ENCODE data around the gene RPS28. TPM values are rescaled to one million over a fixed set of nuclear protein-coding genes. Genes with fewer than 3 reads are reported as not detected.
"Not testable (repeated sequence)": the region's sequence is repeated elsewhere in the genome, so short reads cannot be mapped to it uniquely, and the experiment has no call there.

The RPS28 gene
- total RNA-seq, 1 experiment from 2014 or later = 1,301 TPM

- H3K36me3 ChIP-seq (ENCODE audit: insufficient read depth, low read length, poor library complexity, severe bottlenecking) = no peaks in the 10 kb centered on the region
- peaks cover 15% of the 10 kb centered on the region for H3K27me3 ChIP-seq (replicated peaks; ENCODE audit: insufficient read depth, low read depth, low read length, poor library complexity)
- H3K4me1 ChIP-seq (ENCODE audit: insufficient read depth, low read length, poor library complexity, severe bottlenecking) = no peaks in the 10 kb centered on the region
- no TSS peak for BruUV-seq (replicated peaks)
- no peak overlapping the region for H3K4me3 ChIP-seq (ENCODE audit: low read depth, low read length, poor library complexity, severe bottlenecking)
- CTCF ChIA-PET = no interaction called here
- POLR2A ChIA-PET (ENCODE audit: low non-redundant PET) = no interaction called here
- TF ChIP-seq EZH2 (IDR thresholded peaks at IDR 0.05; ENCODE audit: borderline replicate concordance, low read depth, low read length, poor library complexity, severe bottlenecking) (no peak), CTCF (conservative IDR thresholded peaks at IDR 0.05; ENCODE audit: low read depth, low read length) (no peak)
- DNase-seq (ENCODE audit: low spot score) = no peak
- H3K27ac ChIP-seq (ENCODE audit: low read depth, low read length, poor library complexity, severe bottlenecking) = no peak overlapping the region
- intact Hi-C loops (cut with micrococcal nuclease; ENCODE audit: unreplicated experiment) = no loop called here
- no peaks in the 10 kb centered on the region for H3K9me3 ChIP-seq (ENCODE audit: low read depth, low read length, poor library complexity, severe bottlenecking)
Observed at GRCh38 chr19:8338835-8339234, 17.5 kb downstream of the RPS28 start.

- Histone ChIP-seq H3K36me3 (ENCODE audit: insufficient read depth, low read length, poor library complexity, severe bottlenecking) (no peaks in the 10 kb centered on the region), H3K9me3 (ENCODE audit: low read depth, low read length, poor library complexity, severe bottlenecking) (no peaks in the 10 kb centered on the region), H3K27me3 (replicated peaks; ENCODE audit: insufficient read depth, low read depth, low read length, poor library complexity) (peaks cover 5% of the 10 kb centered on the region), H3K4me3 (ENCODE audit: low read depth, low read length, poor library complexity, severe bottlenecking) (no peak overlapping the region), H3K4me1 (ENCODE audit: insufficient read depth, low read length, poor library complexity, severe bottlenecking) (no peaks in the 10 kb centered on the region), H3K27ac (ENCODE audit: low read depth, low read length, poor library complexity, severe bottlenecking) (no peak overlapping the region)
- intact Hi-C loops (cut with micrococcal nuclease; ENCODE audit: unreplicated experiment) = no loop called here
- no peak for DNase-seq (ENCODE audit: low spot score)
- ChIA-PET POLR2A (ENCODE audit: low non-redundant PET) (no interaction called here), CTCF (no interaction called here)
- no TSS peak for BruUV-seq (replicated peaks)
- TF ChIP-seq CTCF (conservative IDR thresholded peaks at IDR 0.05; ENCODE audit: low read depth, low read length) (no peak), EZH2 (IDR thresholded peaks at IDR 0.05; ENCODE audit: borderline replicate concordance, low read depth, low read length, poor library complexity, severe bottlenecking) (no peak)
Observed at GRCh38 chr19:8340341-8341096, 19.2 kb downstream of the RPS28 start.

GRCh38 chr19:8341504-8341903 is 20.2 kb downstream of the RPS28 start:
- H3K9me3 ChIP-seq (ENCODE audit: low read depth, low read length, poor library complexity, severe bottlenecking); intact Hi-C loops (cut with micrococcal nuclease; ENCODE audit: unreplicated experiment); H3K4me1 ChIP-seq (ENCODE audit: insufficient read depth, low read length, poor library complexity, severe bottlenecking); CTCF ChIA-PET; H3K36me3 ChIP-seq (ENCODE audit: insufficient read depth, low read length, poor library complexity, severe bottlenecking); BruUV-seq (replicated peaks); H3K27ac ChIP-seq (ENCODE audit: low read depth, low read length, poor library complexity, severe bottlenecking); H3K27me3 ChIP-seq (replicated peaks; ENCODE audit: insufficient read depth, low read depth, low read length, poor library complexity); H3K4me3 ChIP-seq (ENCODE audit: low read depth, low read length, poor library complexity, severe bottlenecking); DNase-seq (ENCODE audit: low spot score): not testable (repeated sequence)
- POLR2A ChIA-PET (ENCODE audit: low non-redundant PET) = interaction anchor here (0.6 kb wide), 1 partner anchor 15 kb away, joined by 4 read pairs; no protein-coding TSS in a partner anchor

- H3K4me3 ChIP-seq (ENCODE audit: low read depth, low read length, poor library complexity, severe bottlenecking) = peak overlapping the region; percentile 55
- no peaks in the 10 kb centered on the region for H3K36me3 ChIP-seq (ENCODE audit: insufficient read depth, low read length, poor library complexity, severe bottlenecking)
- intact Hi-C loops (cut with micrococcal nuclease; ENCODE audit: unreplicated experiment) = no loop called here
- H3K27me3 ChIP-seq (replicated peaks; ENCODE audit: insufficient read depth, low read depth, low read length, poor library complexity) = no peaks in the 10 kb centered on the region
- ChIA-PET POLR2A (ENCODE audit: low non-redundant PET) (no interaction called here), CTCF (no interaction called here)
- no peak overlapping the region for H3K27ac ChIP-seq (ENCODE audit: low read depth, low read length, poor library complexity, severe bottlenecking)
- no peak for TF ChIP-seq EZH2 (IDR thresholded peaks at IDR 0.05; ENCODE audit: borderline replicate concordance, low read depth, low read length, poor library complexity, severe bottlenecking)
- TF ChIP-seq CTCF (conservative IDR thresholded peaks at IDR 0.05; ENCODE audit: low read depth, low read length) = no peak
- H3K9me3 ChIP-seq (ENCODE audit: low read depth, low read length, poor library complexity, severe bottlenecking) = no peaks in the 10 kb centered on the region
- no TSS peak for BruUV-seq (replicated peaks)
- H3K4me1 ChIP-seq (ENCODE audit: insufficient read depth, low read length, poor library complexity, severe bottlenecking) = no peaks in the 10 kb centered on the region
- DNase-seq (ENCODE audit: low spot score) = no peak
Observed at GRCh38 chr19:8342316-8342683, 21.0 kb downstream of the RPS28 start.
